GM21390 (cell line): ENCODE measurements around the gene ZBTB7C.

Experiments used
- ATAC-seq: cut with Tn5 transposase; IDR thresholded peaks from one replicate; pipeline ENCODE4 v1.9.1; 2021; ENCODE audit not compliant: unreplicated experiment

ZBTB7C gene

DNA sequence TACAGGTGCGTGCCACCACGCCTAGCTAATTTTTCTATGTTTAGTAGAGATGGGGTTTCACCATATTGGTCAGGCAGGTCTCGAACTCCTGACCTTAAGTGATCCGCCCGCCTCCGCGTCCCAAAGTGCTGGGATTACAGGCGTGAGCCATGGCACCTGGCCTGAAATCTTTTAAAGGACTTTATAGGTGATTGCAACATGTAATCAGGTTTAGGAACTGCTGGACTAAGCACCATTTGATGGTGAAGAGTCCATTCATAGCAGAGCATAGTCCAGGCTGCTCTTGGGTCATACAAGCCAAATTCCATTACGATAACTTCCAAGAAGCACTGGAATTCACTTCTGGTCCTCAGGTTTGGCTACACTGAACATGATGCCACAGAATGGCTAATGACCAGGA, 278.1 kb downstream of the ZBTB7C start:
- no peak for ATAC-seq

DNA sequence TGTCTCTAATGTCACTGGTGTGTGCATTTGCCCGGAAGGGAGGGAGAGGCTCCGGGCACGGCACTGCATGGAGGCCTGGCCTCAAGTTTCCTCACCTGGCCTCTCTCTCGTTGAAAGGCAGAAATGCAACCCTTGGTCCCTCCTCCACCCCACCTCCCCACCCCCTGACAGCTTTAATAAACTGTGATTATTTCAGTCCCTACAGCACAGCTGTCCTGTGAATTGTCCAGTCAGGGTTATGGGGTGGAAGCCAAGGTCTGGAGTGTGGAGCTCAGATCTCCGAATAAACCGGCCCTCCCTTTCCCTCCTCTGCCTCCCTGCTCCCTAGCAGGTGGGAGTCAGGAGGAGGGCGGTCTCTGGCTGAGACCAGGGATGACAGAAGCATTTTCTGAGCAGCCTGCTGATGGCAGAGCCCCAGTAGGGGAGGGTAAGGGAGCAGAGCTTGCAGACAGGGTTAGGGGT, 279.5 kb downstream of the ZBTB7C start:
- ATAC-seq = no peak

DNA sequence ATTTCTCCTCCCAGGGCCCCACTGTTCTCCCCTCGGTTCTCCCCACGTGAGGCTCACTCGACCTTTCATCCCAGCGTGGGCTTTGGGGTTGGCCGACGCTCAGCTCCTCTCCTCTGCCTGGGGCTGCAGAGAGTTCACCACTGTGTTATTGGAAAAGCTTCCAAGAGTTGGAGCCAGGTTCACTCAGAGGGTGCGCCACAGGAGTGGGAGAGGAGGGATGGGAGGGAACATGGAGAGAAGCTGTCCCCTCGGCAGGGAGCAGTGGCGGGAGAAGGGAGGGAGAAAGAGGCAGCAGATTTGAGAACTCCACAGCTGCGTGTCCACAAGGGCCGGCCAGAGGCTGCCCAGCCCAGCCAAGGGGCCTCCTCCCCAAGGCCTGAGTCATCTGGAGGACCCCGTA, 281.6 kb downstream of the ZBTB7C start:
- ATAC-seq = no peak

DNA sequence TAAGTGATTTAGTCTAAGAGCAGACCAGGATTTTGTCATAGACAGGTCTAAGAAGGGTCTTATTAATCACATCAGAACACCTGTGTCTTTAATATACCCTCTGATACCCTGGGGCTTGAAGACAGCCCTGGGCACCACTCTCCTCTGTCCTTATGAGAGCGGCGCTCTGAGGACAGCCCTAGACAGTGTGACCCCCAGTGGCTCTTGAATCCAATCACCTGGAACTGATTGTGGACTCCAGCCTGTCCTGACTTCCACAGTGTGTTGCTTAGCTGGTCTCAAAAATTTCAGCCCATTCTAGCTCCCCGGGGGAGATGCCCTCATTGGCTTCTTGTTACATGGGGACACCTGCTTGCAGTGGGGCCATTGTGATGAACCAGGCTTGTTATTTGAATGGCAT, 282.9 kb downstream of the ZBTB7C start:
- ATAC-seq = no peak

DNA sequence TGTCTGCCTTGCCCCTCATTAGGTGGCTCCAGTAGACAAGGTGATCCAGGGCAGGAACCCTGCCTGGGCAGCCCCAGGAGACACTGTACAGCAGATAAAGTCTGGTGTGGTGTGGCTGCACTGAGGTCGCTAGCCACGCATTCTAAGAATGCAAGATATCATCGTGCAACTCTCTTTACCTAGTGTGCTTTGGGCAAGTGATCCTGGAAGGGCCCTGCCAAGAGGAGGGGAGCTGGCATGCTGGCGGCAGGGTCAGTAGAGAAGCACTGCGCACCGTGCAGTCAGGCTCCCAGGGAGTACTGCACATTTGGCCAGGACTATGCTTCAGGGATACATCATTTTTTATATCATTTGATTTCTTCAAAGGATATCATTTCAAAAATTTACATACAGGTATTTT, 283.5 kb downstream of the ZBTB7C start:
- no peak for ATAC-seq

DNA sequence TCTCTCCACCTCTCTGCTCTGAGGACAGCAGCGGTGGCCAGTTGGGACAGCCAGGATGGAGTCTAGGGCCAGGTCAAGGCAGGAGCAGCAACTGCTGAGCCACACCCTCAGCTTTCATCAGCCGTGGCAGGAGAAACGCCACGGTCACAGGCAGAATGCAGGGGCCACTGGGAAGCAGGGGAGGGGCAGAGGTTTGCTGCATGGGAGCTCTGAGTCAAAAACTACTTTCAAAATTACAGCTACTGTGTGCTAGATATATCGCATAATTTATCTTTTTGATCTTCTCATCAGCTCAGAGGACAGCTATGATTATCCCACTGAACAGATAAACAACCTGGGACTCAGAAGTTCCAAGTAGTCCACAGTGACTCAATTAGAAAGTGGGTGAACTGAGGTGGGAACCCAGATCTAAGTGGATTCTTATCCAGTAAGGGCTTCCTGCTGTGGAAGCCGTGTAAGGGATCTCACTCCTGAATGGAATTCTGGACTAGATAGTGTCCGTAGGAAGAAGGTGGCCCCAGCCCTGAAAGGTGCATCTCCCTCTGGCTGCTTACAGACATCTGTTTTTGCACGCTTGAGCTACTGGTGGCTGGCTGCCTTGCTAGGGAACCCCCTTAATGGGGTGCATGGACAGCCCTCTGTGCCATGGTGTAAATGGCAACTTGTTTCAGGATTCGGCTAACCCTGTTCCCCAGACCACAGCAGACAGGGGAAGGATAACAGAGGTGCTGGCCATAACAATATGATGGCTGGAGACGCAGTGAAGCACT, 284.1 kb downstream of the ZBTB7C start:
- ATAC-seq = no peak

DNA sequence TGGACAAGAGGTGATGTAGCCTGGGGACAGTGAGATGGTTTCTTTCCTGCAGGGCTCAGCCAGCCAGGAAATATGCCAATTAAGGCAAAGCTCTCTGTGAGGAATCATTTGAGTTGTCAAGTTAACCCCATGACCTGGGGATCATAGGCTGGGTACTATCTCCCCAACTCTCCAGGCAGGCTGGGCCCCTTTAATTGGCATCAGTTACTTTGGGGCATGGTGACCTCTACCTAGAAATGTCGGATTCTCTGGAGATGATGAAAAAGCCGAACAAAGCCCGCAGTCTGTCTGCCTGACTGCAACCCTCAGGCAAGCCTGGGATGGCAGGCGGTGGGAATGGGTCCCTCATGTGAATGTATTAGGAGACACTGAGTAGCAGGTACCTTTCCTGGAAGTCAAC, 285.2 kb downstream of the ZBTB7C start:
- no peak for ATAC-seq

DNA sequence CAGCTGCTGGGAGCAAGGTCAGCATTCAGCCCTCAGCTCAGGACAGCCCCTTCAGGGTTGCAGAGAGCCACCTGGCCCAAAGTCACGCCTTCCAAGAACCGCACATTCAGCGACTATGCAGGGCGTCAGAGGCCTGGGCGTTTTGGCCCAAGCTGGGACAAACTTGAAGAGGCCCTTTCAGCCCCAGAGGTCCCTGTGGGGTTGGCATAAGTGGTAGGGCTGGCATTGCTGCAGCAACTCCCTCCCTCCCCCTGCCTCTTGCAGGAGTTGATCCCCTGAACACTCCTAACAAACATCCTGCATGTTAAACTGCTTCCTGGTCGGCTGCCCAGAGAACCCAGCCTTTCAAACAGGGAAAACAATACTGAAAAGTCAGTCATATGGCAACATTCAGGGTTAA, 285.9 kb downstream of the ZBTB7C start:
- no peak for ATAC-seq

DNA sequence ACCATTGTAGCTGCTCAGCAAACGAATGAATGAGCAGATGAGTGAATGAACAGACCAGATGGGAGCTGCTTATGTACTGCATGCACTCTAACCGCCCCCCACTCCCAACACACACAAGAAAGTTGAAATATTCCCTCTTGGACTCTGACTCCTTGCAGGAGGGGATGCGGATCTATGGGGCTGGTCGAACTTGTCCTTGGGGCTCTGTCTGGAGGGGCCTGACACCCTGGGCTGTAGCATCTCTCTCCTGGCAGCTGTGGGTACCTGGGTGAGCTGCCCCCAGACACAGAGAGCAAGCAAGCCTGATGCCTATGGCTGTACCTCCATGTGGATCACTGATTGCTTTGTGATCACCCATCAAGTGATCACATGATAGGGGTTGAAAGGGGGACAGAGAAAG, 286.4 kb downstream of the ZBTB7C start:
- ATAC-seq = no peak

DNA sequence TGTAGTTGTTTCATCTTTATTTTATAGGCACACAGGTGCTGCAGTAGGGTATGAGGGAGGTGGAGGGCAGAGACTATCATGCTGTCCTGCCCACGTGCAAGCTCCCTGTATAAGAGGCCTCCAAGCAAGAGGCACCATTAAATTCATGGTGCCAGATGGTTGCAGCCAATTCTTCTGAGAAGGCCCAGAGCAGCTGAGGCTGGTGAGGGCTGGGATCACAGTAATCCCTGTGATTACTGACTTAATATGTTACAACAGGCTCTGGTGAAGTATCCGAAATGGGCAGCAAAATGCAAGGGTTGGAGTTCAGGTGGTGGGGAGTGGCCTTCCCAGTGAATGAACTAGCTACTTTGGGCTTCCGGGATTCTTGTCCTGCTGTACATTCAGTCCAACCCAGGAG, 286.8 kb downstream of the ZBTB7C start:
- no peak for ATAC-seq

DNA sequence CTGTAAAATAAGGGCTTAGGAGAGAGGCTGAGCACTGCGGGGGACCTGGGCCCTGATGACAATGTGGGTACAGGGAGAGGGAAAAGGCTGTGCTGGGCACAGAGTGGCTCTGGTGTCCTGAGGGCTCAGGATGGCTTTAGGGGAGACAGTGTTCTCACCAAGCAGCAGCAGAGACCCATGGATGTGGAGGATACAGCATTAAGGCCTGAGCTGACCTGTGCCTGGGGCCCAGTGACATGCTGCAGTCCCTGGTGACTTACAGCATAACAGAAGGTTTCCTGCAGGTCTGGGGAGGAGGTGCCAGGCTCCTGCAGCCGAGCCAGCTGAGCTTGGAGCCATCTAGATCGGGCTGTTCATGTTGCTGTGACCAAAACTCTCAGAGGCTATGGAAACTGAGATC, 287.4 kb downstream of the ZBTB7C start:
- no peak for ATAC-seq

DNA sequence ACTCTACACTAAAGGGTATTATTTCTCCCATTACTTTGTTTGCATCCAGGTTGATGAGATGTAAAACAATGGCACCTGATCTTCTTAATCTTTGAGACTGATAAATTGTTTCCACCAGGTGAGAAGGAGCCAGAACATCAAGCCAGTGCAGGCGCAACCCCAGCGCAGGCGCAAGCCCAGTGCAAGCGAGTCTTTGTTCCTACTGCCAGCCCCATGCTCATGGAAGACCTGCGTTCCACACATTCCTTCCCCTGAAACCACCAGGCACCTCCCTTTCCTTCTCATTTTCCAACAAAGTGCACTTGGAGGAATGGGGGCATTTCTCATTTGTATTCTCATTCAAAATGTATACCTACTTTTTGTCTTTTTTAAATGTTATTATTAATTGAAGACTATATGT, 290.0 kb downstream of the ZBTB7C start:
- no peak for ATAC-seq

DNA sequence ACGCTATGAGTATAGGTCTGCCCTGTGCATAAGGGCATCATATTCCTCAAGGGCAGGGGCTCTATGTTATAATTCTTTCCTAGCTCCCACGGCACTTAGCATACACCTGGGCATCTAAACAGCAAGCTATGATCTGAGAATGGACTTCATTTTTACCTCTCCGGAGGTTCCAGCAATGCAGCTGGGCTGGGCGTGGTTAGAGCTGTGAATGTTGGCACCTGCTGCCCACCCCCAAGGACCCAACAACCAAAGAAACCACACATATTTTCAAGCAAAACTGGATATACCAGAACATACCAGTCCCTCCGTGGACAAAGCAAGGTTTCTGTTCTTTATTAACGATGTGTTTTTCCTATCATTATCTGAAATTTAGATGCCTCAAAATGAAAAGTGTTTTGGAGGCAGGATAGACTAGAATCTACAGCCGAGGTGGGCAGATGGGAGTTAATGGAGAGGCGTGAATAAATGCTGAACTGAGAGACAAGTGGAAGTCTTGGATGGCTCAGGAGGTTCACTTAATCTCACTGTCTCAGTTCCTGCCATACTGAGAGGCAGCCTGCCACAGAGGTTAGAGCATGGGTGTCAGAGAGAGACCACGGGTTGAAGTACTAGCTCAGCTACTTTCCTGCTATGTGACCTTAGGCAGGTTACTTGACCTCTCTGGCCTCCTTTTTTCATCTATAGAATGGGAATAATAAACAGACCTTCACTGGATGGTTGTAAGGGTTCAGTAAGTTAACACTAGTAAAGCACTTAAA, 292.1 kb downstream of the ZBTB7C start:
- ATAC-seq = no peak

DNA sequence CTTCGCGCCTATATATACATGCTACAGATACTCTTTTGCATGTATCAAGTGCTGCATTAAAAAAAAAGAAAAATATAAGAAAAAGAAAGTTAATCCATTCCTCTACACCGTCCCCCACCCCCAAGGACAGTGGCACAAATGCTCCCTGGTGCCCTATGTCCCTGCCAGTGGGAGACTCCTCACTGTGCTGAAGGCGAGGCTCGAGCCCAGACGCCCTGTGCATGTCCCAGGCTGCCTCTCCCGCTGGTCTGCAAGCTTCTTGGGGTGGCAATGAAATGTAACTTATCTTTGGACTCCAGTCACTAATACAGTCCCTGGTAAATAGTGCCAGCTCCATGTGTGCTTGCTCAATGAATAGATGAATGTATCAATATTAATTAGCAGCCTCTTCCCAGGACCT, 293.2 kb downstream of the ZBTB7C start:
- ATAC-seq = no peak

DNA sequence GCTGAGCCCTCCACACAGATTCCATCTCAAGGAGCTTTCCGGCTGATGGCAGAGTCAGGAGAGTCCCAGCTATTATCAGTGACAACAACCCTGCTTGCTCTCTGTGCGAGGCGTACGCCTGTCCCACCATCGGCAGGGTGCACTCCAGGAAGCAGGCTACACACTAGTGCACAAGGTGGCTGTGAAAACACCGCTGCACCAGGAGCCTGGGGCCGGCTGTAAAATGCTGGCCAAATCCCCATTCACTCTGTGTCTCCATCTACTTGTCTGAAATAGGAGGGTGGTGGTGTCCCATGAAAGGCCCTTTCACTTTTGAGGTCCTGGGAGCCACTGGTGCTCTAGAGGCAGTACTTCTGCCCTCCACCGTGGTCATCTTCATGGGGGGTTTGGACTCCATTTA, 295.5 kb downstream of the ZBTB7C start:
- ATAC-seq = no peak

DNA sequence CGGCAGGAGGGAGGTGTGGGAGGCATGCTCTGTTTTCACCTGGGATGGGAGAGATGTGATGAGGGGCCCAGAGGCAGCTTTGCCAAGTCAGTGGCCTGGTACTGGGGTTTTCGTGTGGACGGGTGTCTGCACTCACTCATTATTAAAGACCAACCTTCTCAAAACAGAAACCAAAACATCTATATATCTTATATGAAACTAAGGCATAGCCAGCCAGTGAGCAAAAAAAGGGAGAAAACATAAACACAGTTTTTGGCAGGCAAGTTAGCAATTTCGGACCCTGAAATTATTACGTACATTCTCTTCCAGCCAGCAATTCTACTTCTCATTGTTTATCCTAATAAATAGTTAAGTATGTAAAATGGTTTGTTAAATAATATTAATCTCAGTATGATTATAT, 297.6 kb downstream of the ZBTB7C start:
- no peak for ATAC-seq

DNA sequence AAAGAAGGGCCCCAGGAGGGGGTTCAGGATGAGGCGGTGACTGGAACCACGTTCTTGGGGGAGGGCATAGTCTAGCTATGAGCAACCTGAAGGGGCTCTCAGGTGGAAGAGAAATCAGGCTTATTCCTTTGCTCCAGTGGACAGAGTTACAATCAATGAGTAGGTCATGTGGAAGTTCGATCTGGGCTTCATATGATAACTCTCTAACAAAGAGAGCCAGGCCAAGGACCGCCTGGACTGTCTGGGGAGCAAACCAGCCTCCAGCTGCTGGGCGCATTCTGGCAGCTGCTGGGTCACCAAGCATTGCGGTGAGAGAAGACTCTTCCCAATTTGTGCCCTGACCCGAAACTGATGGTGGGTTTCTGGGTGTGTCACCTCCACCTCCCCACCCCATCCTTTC, 298.4 kb downstream of the ZBTB7C start:
- ATAC-seq = no peak

DNA sequence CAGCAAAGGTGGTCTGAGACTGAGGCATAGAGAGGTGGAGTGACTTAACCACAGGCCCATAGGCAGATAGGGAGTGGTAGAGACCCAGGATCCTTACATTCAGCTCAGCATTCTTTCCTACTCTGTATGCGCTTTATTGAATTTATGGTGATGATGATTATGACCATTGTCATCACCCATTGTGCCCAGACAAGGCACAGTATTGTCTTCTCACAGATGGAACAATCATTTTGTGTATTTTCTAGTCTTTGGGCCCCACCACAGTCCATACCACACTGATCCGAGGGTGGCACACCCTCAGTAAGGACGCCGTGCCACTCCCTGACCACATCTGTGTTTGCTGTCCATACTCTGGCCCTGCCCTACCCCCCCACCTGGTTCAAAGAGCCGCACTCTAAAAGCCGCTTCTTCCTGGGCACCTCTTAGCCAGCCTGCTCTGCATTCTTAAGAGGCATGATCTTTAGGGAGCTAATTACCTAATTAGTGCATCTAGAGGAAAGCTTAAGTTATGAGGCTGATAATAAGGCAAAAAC, 299.2 kb downstream of the ZBTB7C start:
- no peak for ATAC-seq

DNA sequence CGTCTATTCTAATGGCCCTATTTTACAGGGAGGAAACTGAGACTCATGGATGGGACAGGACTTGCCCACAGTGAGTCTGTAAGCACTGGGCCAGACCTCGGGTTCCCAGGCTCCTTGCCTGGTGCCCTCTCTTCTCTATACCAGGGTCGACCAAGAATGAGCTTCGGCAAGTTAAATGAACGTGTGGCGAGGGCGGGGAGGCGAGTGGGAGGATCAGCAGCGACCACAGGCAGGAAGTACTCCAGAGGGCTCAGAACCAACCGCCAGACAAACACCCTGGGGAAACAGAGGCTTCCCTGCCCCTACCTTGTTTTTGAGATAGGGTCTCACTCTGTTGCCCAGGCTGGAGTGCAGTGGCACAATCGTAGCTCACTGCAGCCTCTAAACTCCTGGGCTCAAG, 301.0 kb downstream of the ZBTB7C start:
- ATAC-seq = no peak

DNA sequence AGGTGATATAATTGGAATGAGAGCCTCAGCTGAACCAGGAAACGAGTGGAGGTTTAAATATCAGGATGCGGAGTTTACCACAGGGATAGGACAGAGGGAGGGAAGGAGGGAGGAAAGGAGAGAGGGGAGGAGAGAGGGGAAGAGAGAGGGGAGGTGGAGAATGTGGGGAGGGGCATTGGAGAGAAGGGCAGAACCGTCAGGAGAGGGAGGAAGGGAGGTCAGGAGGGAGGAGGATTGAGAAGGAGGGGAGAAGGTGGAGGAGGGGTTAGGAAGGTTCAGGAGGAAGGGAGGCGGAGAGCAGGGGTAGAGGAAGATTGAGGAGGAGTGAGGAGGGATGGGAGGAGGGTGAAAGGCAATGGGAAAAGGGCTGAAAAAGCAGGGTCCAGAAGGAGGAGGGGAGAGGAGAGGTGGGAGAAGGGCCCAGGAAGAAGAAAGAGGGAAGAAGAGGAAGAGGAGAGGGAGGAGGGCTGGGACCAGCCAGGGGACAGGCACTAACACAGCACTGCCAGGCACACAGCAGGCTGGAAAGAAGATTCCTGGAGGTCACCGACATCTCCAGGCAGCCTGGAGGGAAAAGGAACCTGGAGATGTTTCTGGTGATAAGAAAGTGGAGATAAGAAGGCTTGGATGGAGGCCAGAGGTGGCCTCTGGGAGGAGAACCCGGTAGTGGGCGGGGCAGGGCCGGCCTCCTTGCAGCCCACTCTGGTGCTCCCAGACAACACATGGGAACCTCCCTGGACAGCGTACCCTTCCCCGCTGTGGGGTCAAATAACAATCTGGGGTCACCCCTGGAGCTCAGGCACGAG, 302.0 kb downstream of the ZBTB7C start:
- no peak for ATAC-seq

DNA sequence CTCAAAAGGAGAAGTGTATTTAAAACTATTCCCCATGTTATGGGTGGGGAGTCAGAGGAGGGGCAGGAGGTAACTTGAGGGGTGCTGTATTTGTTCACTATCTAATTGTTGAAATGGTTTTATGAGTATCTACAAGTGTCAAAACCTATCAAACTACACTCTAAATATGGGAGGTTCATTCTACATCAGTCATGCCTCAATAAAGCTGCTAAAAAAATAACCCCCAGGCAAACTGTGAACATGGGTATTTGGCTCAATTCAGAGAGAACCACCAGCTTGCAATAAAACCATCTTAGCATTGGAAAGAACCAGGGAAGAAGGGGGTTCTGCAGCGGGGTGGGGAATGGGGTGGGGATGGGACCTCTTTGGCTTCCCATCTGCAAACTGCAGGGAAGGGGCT, 302.7 kb downstream of the ZBTB7C start:
- no peak for ATAC-seq

DNA sequence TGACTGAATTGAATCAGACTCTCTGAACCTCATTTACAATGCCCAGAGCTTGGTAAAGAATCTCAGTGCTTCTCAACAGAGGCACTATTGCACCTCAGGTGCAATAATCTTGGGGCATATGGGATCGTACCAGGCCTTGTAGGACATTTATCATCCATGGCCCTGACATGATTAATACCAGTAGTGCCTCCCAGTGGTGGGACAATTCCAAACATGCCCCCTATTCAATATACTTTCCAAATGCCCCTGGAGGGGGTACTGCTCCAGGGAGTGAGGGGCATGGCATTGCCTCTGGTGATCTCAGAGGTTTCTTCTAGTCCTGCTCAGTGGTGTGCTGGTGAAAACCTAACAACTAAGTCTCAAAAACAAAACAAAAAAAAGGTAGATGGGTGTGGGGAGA, 303.9 kb downstream of the ZBTB7C start:
- ATAC-seq = no peak
